ENCODE measurements around the gene CARF.
"Not testable (repeated sequence)": the region's sequence is repeated elsewhere in the genome, so short reads cannot be mapped to it uniquely, and the experiment has no call there.

GRCh38 chr2:202997113-202997512 is 85.0 kb downstream of the CARF start:
- TF ChIP-seq, protein P1, sequence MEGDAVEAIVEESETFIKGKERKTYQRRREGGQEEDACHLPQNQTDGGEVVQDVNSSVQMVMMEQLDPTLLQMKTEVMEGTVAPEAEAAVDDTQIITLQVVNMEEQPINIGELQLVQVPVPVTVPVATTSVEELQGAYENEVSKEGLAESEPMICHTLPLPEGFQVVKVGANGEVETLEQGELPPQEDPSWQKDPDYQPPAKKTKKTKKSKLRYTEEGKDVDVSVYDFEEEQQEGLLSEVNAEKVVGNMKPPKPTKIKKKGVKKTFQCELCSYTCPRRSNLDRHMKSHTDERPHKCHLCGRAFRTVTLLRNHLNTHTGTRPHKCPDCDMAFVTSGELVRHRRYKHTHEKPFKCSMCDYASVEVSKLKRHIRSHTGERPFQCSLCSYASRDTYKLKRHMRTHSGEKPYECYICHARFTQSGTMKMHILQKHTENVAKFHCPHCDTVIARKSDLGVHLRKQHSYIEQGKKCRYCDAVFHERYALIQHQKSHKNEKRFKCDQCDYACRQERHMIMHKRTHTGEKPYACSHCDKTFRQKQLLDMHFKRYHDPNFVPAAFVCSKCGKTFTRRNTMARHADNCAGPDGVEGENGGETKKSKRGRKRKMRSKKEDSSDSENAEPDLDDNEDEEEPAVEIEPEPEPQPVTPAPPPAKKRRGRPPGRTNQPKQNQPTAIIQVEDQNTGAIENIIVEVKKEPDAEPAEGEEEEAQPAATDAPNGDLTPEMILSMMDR (optimal IDR thresholded peaks at IDR 0.05 in 1 of 3, IDR thresholded peaks at IDR 0.05 in 1 of 3, conservative IDR thresholded peaks at IDR 0.05 in 1 of 3; ENCODE audit: extremely low read depth in 1 of 3, insufficient read depth in 2 of 3, low read length in 3 of 3), result not testable (repeated sequence)
- not testable (repeated sequence) for TF ChIP-seq EZH2 (IDR thresholded peaks at IDR 0.05; ENCODE audit: low read length)
